GM12872 (cell line): ENCODE measurements around the gene KIF26B.

Experiments used
- CTCF ChIP-seq: IDR thresholded peaks from 3 replicates; pipeline ENCODE4 v1.5.1; 2011; ENCODE audit warnings: low read depth, mild to moderate bottlenecking, low read length, moderate library complexity; ENCODE audit not compliant: insufficient read depth

Gene KIF26B

GRCh38 chr1:245583575-245584330 is 429.0 kb downstream of the KIF26B start:
- no peak for TF ChIP-seq CTCF

- TF ChIP-seq CTCF, result no peak
Observed at GRCh38 chr1:245585252-245585959, 430.6 kb downstream of the KIF26B start.

GRCh38 chr1:245587435-245588115 is 432.8 kb downstream of the KIF26B start:
- no peak for TF ChIP-seq CTCF

GRCh38 chr1:245588116-245588639 is 433.4 kb downstream of the KIF26B start:
- no peak for TF ChIP-seq CTCF

GRCh38 chr1:245589316-245589715 is 434.5 kb downstream of the KIF26B start:
- TF ChIP-seq CTCF, result no peak

GRCh38 chr1:245589906-245590305 is 435.1 kb downstream of the KIF26B start:
- no peak for TF ChIP-seq CTCF

GRCh38 chr1:245590726-245591125 is 435.9 kb downstream of the KIF26B start:
- TF ChIP-seq CTCF, result no peak
